Rectal smooth muscle tissue (tissue), 1 donor: ENCODE results near the gene RGL1.
A peak's percentile ranks its signal among the peaks of the same experiment; 100 is the strongest.

Source experiments
- H3K27ac ChIP-seq: one replicate; pipeline ENCODE4 v1.7.0; 2013; ENCODE audit warnings: low read depth, low read length, inconsistent platforms
- H3K27me3 ChIP-seq: one replicate; pipeline ENCODE4 v1.7.0; 2013; ENCODE audit warnings: low read length; ENCODE audit not compliant: control insufficient read depth, insufficient read depth
- H3K36me3 ChIP-seq: one replicate; pipeline ENCODE4 v1.7.0; 2013; ENCODE audit warnings: low read length; ENCODE audit not compliant: control insufficient read depth, insufficient read depth
- H3K4me1 ChIP-seq: one replicate; pipeline ENCODE4 v1.7.0; 2013; ENCODE audit warnings: low read length; ENCODE audit not compliant: control insufficient read depth, insufficient read depth
- H3K4me3 ChIP-seq: one replicate; pipeline ENCODE4 v1.7.0; 2013; ENCODE audit warnings: low read length
- H3K9ac ChIP-seq: one replicate; pipeline ENCODE4 v1.7.0; 2013; ENCODE audit warnings: low read length

RGL1 gene

DNA sequence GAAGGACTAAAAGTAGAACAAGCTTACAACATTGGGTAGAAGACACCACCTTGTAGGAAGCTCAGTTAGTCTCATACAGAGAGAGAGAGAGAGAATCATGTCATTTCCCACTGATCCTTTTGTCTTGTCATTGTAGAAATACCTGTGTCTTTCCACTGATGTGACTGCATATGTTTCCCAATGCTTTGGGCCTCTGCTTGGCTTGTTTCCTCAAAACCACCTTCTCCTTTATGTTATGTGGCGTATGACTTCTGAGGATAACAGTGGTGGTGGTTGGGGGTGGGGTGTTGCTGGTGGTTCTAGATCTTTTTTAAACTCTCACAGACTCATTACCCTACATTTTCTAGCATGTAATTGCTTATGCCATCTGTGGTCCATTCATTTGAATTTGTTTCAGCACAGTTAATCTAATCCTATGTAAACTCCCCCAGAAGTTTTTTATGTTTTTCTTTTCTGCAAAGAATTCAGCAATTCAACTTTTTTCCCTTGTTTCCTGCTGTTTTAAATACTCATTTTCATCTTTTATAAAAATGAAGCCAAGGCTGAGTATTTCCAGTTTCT lies 9.3 kb downstream of the RGL1 start:
- H3K27me3 ChIP-seq: no peaks in the 10 kb centered on the region
- no peak overlapping the region for H3K27ac ChIP-seq
- no peak overlapping the region for H3K9ac ChIP-seq
- peaks cover 21% of the 10 kb centered on the region for H3K4me1 ChIP-seq
- no peak overlapping the region for H3K4me3 ChIP-seq
- H3K36me3 ChIP-seq: no peaks in the 10 kb centered on the region

DNA sequence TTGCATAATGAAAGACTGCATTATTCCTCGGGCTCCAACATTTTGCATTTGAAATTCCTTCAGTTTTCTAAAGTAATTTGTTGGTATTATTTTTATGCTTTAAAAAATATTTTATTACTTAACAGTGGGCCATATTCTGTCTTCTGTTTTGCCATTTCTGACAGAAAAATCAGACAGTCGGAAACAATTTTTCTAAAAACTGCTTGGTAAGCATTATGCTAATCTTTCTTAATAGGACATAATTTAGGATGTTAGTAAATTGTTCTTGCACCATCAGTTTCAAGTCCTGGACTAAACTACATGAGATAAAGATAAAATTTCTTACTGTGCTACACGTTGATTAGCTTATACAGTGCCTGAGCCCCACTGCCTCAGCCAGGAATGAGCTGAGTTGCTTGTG lies 11.2 kb downstream of the RGL1 start:
- peaks cover 22% of the 10 kb centered on the region for H3K4me1 ChIP-seq
- no peak overlapping the region for H3K9ac ChIP-seq
- no peak overlapping the region for H3K4me3 ChIP-seq
- H3K36me3 ChIP-seq: no peaks in the 10 kb centered on the region
- no peaks in the 10 kb centered on the region for H3K27me3 ChIP-seq
- H3K27ac ChIP-seq: no peak overlapping the region

DNA sequence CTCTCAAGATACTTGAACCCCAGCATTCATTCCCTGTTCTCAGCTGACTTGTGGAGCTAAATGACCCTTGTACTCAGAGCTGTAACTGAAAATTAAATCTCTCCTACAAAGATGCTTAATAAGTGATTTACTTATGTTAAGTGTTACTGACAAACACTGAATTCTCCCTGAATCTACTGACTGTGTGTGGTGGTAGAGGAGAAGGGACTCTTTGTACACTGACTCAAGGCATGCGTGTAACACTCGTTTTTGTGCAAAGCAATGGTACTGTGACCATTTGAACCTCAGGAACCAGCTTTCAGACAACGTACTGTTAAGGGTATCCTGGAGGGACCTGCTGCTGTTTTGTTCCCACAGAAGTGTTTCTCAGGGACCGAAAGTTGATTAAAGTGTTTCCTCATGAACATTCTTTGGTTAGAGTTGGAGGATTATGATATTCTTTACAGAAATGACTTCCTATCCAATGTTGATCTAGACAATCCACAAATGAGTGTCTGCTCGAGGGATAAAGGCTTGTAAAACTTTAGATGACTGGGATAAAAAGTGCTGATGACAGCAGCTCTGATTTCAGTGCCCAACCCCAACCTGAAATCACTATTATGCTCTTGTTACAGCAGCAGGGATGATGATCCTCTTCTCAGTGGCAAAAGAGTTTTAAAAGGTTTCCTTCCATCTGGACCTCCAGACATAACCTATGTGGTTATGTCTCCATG lies 12.8 kb downstream of the RGL1 start:
- no peak overlapping the region for H3K27ac ChIP-seq
- no peak overlapping the region for H3K9ac ChIP-seq
- no peak overlapping the region for H3K4me3 ChIP-seq
- peaks cover 26% of the 10 kb centered on the region for H3K4me1 ChIP-seq
- no peaks in the 10 kb centered on the region for H3K27me3 ChIP-seq
- no peaks in the 10 kb centered on the region for H3K36me3 ChIP-seq

DNA sequence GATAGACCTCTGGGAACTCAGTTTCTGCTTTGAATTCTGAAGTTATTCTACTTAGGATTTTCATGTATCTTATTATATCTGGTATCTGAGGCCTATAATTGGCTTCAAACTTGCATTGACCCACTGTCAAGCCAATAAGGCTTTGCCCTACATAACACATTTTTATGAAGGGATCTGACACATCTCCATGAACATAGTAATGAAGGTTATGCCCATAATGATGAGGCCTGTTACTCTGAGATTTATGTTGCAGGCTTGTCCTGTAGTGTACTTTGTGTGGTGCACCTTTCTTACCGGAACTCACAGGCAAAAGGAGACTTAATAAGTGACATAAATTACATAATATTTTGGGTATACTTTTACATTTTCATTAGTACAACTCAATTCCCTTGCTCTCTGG lies 14.1 kb downstream of the RGL1 start:
- no peaks in the 10 kb centered on the region for H3K36me3 ChIP-seq
- no peak overlapping the region for H3K4me3 ChIP-seq
- no peaks in the 10 kb centered on the region for H3K27me3 ChIP-seq
- no peak overlapping the region for H3K27ac ChIP-seq
- H3K4me1 ChIP-seq: peaks cover 22% of the 10 kb centered on the region
- no peak overlapping the region for H3K9ac ChIP-seq

DNA sequence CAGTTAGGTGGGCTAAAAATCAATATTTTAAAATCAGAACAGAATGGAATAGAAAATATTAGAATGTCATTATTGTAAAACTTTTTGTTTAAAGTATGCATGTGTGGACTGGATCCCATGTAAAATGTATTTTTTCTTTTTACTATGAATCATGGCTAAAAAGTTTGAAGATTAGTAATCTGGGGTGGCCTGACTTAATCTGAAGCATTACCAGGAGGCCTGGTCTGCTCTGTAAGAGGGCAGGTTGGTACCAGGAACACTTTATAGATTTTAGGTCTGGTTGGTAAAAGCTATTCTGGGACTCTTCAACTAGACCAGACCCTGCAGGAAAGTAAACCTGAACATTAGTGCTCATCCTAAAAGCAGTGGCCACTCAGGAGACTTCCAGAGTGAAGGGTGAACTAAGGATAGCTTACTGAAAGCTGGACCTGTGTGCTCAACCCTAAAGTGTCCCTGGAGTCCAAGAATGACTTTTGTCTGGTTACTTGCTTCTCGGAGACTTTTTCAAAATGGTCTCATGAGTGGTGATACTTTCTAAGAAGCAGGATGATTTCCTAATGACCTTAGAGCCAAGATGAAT lies 16.5 kb downstream of the RGL1 start:
- Histone ChIP-seq H3K36me3 (no peaks in the 10 kb centered on the region), H3K4me1 (peaks cover 16% of the 10 kb centered on the region), H3K27me3 (no peaks in the 10 kb centered on the region), H3K27ac (peak overlapping the region; percentile 75), H3K4me3 (no peak overlapping the region), H3K9ac (no peak overlapping the region)

DNA sequence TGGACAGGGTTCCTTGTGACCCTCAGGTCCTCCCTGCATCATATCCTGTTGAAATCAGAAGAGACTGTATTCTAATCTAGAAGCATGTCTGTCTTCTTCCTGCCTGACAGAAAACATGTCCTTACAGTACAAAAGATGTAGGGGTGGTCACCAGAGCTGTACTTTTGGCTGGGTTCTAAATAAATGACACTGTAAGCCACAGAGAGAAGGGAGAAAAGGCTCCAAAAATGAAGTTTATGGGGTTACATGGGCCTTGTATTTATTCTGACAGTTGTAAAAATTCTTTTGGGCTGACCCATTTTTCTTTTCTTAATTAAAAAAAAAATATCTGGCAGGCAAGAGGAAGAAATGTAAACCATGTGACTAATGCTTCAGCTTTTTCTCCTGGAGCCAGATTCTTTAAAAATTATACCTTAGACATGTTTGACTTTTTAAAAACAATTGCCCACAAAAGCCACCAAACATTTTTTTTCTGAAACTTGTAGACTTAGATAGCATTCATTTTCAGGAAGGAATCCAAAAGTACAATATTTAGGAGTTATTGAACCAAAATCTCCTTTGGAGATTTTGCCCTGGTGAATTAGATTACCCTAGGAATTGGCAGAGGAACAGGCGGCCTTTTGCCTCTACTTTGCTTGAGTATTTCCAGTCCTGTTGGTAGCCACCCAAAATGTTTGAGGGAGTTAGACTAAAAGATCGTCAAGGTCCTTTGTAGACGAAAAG lies 17.1 kb downstream of the RGL1 start:
- Histone ChIP-seq H3K27me3 (no peaks in the 10 kb centered on the region), H3K36me3 (no peaks in the 10 kb centered on the region), H3K27ac (peak overlapping the region; percentile 75), H3K9ac (no peak overlapping the region), H3K4me3 (no peak overlapping the region), H3K4me1 (peaks cover 10% of the 10 kb centered on the region)

DNA sequence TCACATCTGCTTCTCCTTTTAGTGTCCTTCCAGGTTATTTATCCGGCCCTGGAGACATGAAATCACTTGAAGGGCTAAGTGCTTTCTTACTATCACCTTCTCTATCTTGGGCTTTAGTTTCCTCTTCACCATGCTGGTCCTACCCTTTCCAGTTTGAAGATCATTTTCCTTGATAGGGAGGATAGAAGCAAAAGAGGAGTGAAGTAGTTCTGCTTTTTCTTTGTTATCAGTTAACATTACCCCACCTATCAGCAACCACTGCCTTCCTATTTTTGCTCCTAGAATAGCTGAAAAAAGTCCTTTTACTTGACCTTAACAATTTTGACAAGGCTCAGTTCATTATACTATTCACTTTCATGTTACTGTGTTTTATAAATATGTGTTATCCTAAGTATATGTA lies 19.4 kb downstream of the RGL1 start:
- Histone ChIP-seq H3K4me3 (no peak overlapping the region), H3K27ac (no peak overlapping the region), H3K9ac (no peak overlapping the region), H3K27me3 (no peaks in the 10 kb centered on the region), H3K36me3 (no peaks in the 10 kb centered on the region), H3K4me1 (peaks cover 28% of the 10 kb centered on the region)

DNA sequence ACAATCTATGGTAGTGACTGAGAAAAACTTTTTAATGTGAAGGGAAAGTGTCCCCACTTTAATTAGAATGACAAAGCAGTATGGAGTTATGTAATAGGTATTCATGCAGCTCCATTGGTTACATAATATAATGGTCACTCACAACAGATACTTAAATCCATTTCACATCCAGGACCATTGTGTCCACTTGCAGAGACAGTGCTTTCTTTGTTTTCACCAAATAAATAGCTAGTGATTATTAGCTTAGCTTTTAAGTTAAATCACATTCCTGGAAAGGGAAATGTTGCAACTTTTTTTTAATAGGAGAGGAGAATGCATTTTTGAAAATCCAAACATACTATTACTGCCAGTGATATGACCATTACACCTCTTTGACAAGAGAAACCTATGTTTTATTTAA lies 22.9 kb downstream of the RGL1 start:
- no peak overlapping the region for H3K27ac ChIP-seq
- no peaks in the 10 kb centered on the region for H3K27me3 ChIP-seq
- H3K4me1 ChIP-seq: peaks cover 18% of the 10 kb centered on the region
- H3K4me3 ChIP-seq: no peak overlapping the region
- no peak overlapping the region for H3K9ac ChIP-seq
- H3K36me3 ChIP-seq: no peaks in the 10 kb centered on the region

DNA sequence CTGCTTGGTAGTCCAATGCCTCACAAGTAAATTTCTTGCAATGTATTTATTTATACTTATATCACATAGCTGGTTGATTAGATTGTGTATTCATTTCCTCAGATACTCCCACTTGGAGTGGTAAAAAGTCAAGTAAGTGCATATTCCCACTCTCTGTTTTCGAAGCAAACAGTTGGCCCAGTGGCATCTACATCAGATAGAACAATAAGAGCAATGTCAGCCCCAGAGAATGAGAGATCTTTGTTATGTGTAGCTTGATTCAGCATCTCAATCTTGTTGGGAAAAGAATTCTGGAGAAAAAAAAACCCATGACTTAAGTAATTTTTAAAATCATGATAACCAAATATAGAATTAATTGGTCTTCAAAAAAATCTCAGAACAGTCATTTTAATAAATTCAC lies 25.5 kb downstream of the RGL1 start:
- Histone ChIP-seq H3K27ac (no peak overlapping the region), H3K4me3 (no peak overlapping the region), H3K27me3 (no peaks in the 10 kb centered on the region), H3K9ac (no peak overlapping the region), H3K4me1 (peaks cover 21% of the 10 kb centered on the region), H3K36me3 (no peaks in the 10 kb centered on the region)

DNA sequence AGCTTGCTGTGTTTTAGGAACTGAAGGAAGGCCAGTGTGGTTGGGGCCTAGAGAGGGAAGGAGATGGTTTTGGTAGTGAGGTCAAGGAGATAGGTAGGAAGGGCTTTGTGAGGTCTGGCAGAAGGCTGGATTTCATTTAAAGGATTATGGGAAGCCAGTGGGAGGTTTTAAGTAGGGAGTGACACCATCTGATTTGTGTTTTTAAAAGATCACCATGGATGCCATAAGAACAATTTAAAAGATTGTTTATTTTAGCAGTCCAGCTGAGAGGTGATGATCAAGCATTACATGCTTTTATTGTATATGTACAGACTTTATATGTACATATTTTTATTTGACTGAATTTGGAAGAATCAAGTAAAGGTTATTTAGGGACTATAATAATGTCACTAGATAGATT lies 26.4 kb downstream of the RGL1 start:
- Histone ChIP-seq H3K27ac (no peak overlapping the region), H3K36me3 (no peaks in the 10 kb centered on the region), H3K4me3 (no peak overlapping the region), H3K9ac (no peak overlapping the region), H3K4me1 (peaks cover 21% of the 10 kb centered on the region), H3K27me3 (no peaks in the 10 kb centered on the region)

DNA sequence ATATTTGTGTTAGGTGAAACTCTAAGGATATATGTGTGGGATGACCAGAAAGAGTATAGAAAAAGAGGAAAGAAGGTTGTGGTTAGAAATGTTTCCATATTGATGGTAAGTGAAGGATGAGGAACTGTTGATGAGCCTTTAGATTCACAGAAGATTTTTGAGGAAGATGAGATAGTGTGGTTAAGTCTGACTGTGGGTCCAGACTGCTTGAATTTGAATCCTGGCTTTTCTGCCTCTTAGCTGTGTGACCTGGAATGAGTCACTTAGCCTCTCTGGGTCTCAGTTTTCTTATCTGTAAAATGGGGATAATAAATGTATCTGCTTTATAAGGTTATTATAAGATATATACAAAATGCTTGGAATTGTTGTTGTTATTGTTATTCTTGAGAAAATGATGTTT lies 27.5 kb downstream of the RGL1 start:
- H3K27ac ChIP-seq: no peak overlapping the region
- H3K36me3 ChIP-seq: no peaks in the 10 kb centered on the region
- peaks cover 17% of the 10 kb centered on the region for H3K4me1 ChIP-seq
- no peak overlapping the region for H3K4me3 ChIP-seq
- H3K9ac ChIP-seq: no peak overlapping the region
- no peaks in the 10 kb centered on the region for H3K27me3 ChIP-seq

DNA sequence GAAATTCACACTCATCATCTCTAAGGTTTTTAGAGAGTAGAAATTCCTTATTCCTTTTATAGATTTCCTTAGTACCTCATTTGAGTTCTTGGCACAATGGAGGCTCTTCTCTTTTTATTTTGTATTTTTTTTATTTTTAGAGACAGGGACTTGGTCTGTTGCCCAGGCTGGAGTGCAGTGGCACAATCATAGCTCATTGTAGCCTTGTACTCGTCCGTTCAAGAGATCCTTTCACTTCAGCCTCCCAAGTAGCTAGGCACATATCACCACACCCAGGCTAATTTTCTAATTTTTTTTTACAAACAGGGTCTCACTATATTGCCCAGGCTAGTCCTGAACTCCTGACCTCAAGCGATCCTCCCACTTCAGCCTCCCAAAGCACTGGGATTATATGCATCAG lies 29.6 kb downstream of the RGL1 start:
- Histone ChIP-seq H3K4me3 (no peak overlapping the region), H3K36me3 (no peaks in the 10 kb centered on the region), H3K27ac (no peak overlapping the region), H3K27me3 (no peaks in the 10 kb centered on the region), H3K9ac (no peak overlapping the region), H3K4me1 (peaks cover 3% of the 10 kb centered on the region)
